GM12878 (cell line): ENCODE results near the gene CILP2. TPM values are rescaled to one million over a fixed set of nuclear protein-coding genes. Genes with fewer than 3 reads are reported as not detected.

Source experiments
- ATAC-seq: fragments of 200-7000 bp; cut with Tn5 transposase; 3 replicates; pipeline ENCODE4 v1.9.1; 2020; ENCODE audit warnings: mild to moderate bottlenecking, moderate library complexity
- BruUV-seq: library from RNA; stranded (reverse); fragments of 400-500 nt; replicated peaks from 2 replicates; lab custom pipeline; 2021; lab: Mats Ljungman, UMichigan
- CTCF ChIA-PET: fragments of 300-600 bp; sonication (Branson Sonifier 250); formaldehyde crosslinking; extraction: SDS; loops from one replicate; lab custom pipeline; 2021; ENCODE audit warnings: inconsistent platforms; lab: Yijun Ruan, JAX
- POLR2A ChIA-PET: fragments of 350-600 bp; formaldehyde crosslinking; extraction: SDS; loops from one replicate; lab custom pipeline; 2021; ENCODE audit warnings: inconsistent platforms; lab: Charles Lee
- RAD21 ChIA-PET: fragments of 300-600 bp; sonication (Branson Sonifier 250); formaldehyde crosslinking; loops from one replicate; lab custom pipeline; 2023; ENCODE audit warnings: antibody characterized with exemption; ENCODE audit not compliant: unreplicated experiment; lab: Charles Lee
- SMC1A ChIA-PET: fragments of 300-600 bp; sonication (Branson Sonifier 250); formaldehyde crosslinking; loops from one replicate; lab custom pipeline; 2023; ENCODE audit not compliant: unreplicated experiment, uncharacterized antibody; lab: Charles Lee
- DNase-seq: peaks from one replicate; pipeline ENCODE4 v3.0.0-alpha.2; 2011; ENCODE audit warnings: low read depth, low spot score
- FAIRE-seq: peaks from 3 replicates; lab custom pipeline; 2011; peaks lifted over from hg19 to GRCh38; lab: Jason Lieb, UNC
- H2AFZ ChIP-seq: 2 replicates; pipeline ENCODE4 v1.6.0; 2011; ENCODE audit warnings: low read depth, low read length, control low read depth; ENCODE audit not compliant: control insufficient read depth
- H3K27ac ChIP-seq: 2 replicates; pipeline ENCODE4 v1.5.1; 2011; ENCODE audit warnings: control low read depth; ENCODE audit not compliant: control insufficient read depth, insufficient read depth
- H3K27me3 ChIP-seq, 2 experiments: replicated peaks in 1 of 2; 2 replicates each; pipeline versions ENCODE4 v1.6.0 to v1.6.1; 2011; ENCODE audit warnings: low read length in 1 of 2; ENCODE audit not compliant: control insufficient read depth in 2 of 2, insufficient read depth in 2 of 2
- H3K36me3 ChIP-seq, 2 experiments: 2 replicates each; pipeline ENCODE4 v1.5.1; 2011; ENCODE audit warnings: low read length in 1 of 2; ENCODE audit not compliant: control insufficient read depth in 2 of 2, insufficient read depth in 2 of 2
- H3K4me1 ChIP-seq: 2 replicates; pipeline ENCODE4 v1.6.1; 2011; ENCODE audit warnings: mild to moderate bottlenecking, low read length, moderate library complexity, mixed read lengths; ENCODE audit not compliant: control insufficient read depth, insufficient read depth
- H3K4me2 ChIP-seq: 2 replicates; pipeline ENCODE4 v1.6.0; 2011; ENCODE audit warnings: control low read depth; ENCODE audit not compliant: control insufficient read depth, insufficient read depth
- H3K4me3 ChIP-seq: fragments of 200-600 bp; sonication (generic); 2 replicates; pipeline ENCODE4 v1.5.1; 2016
- H3K79me2 ChIP-seq: 2 replicates; pipeline ENCODE4 v1.6.0; 2011; ENCODE audit warnings: low read length; ENCODE audit not compliant: control insufficient read depth, insufficient read depth
- H3K9ac ChIP-seq: 2 replicates; pipeline ENCODE4 v1.8.0; 2011; ENCODE audit warnings: low read length, control low read depth, mixed read lengths; ENCODE audit not compliant: control insufficient read depth, insufficient read depth
- H3K9me3 ChIP-seq: replicated peaks from 3 replicates; pipeline ENCODE4 v1.5.1; 2011; ENCODE audit warnings: mild to moderate bottlenecking, low read length; ENCODE audit not compliant: control insufficient read depth, insufficient read depth
- H4K20me1 ChIP-seq: 2 replicates; pipeline ENCODE4 v1.6.0; 2011; ENCODE audit not compliant: control insufficient read depth, insufficient read depth
- NFYB ChIP-seq: IDR thresholded peaks from 2 replicates; pipeline ENCODE4 v1.6.1; 2011; ENCODE audit warnings: low read depth, mild to moderate bottlenecking, low read length, improper control_type of control experiment, moderate library complexity; ENCODE audit not compliant: insufficient read depth
- POLR2A ChIP-seq: IDR thresholded peaks from 2 replicates; pipeline ENCODE4 v1.6.1; 2011; ENCODE audit warnings: low read depth, mild to moderate bottlenecking, low read length
- PRDM15 ChIP-seq: fragments of 450-650 bp; formaldehyde crosslinking; IDR thresholded peaks from 2 replicates; pipeline ENCODE4 v1.4.0; 2020; ENCODE audit warnings: mild to moderate bottlenecking, moderate library complexity
- SRF ChIP-seq, 2 experiments: IDR thresholded peaks; 2 replicates each; pipeline ENCODE4 v1.6.1; 2011; ENCODE audit warnings: low read depth in 2 of 2, low read length in 2 of 2, mild to moderate bottlenecking in 1 of 2, moderate library complexity in 1 of 2
- ZZZ3 ChIP-seq: IDR thresholded peaks from 2 replicates; pipeline ENCODE4 v1.6.1; 2011; ENCODE audit warnings: low read depth; ENCODE audit not compliant: control insufficient read depth, insufficient read length
- whole genome bisulfite sequencing: methylation state at CpG from one replicate; pipeline ENCODE4 v1.1.6; 2016; ENCODE audit warnings: low lambda C conversion rate; ENCODE audit not compliant: insufficient replicate concordance, insufficient coverage; ENCODE audit errors: missing lambda C conversion rate; 5-methylcytosine and 5-hydroxymethylcytosine counted together
- in situ Hi-C: fragments of 300-500 bp; cut with MboI; formaldehyde crosslinking; loops from 9 replicates; pipeline ENCODE4 v1.14.3; 2018; ENCODE audit warnings: mixed read lengths
- intact Hi-C: fragments of 100-400 bp; cut with micrococcal nuclease; formaldehyde crosslinking; loops from one replicate; pipeline ENCODE4 v1.14.2; 2022; ENCODE audit not compliant: unreplicated experiment
- polyA plus RNA-seq, 11 experiments: library from polyadenylated mRNA; depleted of rRNA in 4 of 11; unstranded in 6 of 11; stranded (reverse) in 5 of 11; fragments of >200 nt; fragmentation: Nextera tagmentation in 4 of 11; fragmentation: Illumina TruSeq in 1 of 11; extraction: Ambion mirVana in 4 of 11; extraction: Trizol in 1 of 11; gene quantifications; 1 replicate in 1 of 11; 2 replicates in 10 of 11; pipeline versions ENCODE4 v1.2.1 to v1.2.3, GENCODE V29; 2011 to 2016; ENCODE audit warnings: inconsistent platforms in 2 of 11, missing spikeins in 2 of 11, low read depth in 1 of 11
- total RNA-seq, 4 experiments: library from RNA; depleted of rRNA in 3 of 4; stranded (reverse); fragments of >200 nt in 3 of 4; fragmentation: Illumina TruSeq in 1 of 4; extraction: Trizol in 1 of 4; gene quantifications; 2 replicates each; pipeline versions ENCODE4 v1.2.1 to v1.2.3, GENCODE V29; 2013 to 2021
- TF ChIP-seq, protein P1 (sequence below): fragments of 450-650 bp; conservative IDR thresholded peaks from 2 replicates; pipeline ENCODE4 v1.6.1; 2017; ENCODE audit warnings: mild to moderate bottlenecking, moderate library complexity
- TF ChIP-seq, protein P2 (sequence below): IDR thresholded peaks from 2 replicates; pipeline ENCODE4 v1.6.1; 2011; ENCODE audit warnings: mild to moderate bottlenecking, low read depth, low read length, moderate library complexity; ENCODE audit not compliant: insufficient replicate concordance

CILP2 gene
- total and polyA plus RNA-seq, 10 of the 15 experiments (the other 5 are each of a cell fraction or from before 2014, with no cell fraction given), result 0.05 to 0.08 (median 0.06) TPM; not detected in 6

- SMC1A ChIA-PET, result no interaction called here
Observed at GRCh38 chr19:19529783-19530422, 8.2 kb upstream of the CILP2 start.

DNA sequence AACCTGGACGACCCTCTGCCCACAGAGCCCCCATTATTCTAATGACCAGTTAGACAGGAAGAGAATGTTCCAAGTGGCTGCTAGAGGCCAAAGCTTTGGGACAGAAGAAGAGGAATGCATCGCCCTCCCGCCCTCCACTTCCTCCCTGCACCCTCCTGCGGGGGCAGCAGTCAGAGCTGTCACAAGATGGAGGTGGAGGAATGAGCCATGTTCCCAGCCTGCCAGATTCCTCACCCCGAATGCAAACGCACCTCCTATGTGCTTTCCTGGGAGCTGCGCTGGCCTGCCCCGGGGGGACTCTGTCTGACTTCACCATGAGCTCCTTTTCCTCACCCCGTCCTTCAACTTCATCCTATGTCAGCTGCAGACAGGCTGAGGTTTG, 7.7 kb upstream of the CILP2 start:
- POLR2A ChIA-PET, result interaction anchor here (0.6 to 1.5 kb wide), 3 partner anchors 16 to 90 kb away, joined by 3 to 4 read pairs (median 4); no protein-coding TSS in a partner anchor
- FAIRE-seq, result no peak
- TF ChIP-seq, protein P1, sequence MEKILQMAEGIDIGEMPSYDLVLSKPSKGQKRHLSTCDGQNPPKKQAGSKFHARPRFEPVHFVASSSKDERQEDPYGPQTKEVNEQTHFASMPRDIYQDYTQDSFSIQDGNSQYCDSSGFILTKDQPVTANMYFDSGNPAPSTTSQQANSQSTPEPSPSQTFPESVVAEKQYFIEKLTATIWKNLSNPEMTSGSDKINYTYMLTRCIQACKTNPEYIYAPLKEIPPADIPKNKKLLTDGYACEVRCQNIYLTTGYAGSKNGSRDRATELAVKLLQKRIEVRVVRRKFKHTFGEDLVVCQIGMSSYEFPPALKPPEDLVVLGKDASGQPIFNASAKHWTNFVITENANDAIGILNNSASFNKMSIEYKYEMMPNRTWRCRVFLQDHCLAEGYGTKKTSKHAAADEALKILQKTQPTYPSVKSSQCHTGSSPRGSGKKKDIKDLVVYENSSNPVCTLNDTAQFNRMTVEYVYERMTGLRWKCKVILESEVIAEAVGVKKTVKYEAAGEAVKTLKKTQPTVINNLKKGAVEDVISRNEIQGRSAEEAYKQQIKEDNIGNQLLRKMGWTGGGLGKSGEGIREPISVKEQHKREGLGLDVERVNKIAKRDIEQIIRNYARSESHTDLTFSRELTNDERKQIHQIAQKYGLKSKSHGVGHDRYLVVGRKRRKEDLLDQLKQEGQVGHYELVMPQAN, result no peak
- TF ChIP-seq, protein P2, sequence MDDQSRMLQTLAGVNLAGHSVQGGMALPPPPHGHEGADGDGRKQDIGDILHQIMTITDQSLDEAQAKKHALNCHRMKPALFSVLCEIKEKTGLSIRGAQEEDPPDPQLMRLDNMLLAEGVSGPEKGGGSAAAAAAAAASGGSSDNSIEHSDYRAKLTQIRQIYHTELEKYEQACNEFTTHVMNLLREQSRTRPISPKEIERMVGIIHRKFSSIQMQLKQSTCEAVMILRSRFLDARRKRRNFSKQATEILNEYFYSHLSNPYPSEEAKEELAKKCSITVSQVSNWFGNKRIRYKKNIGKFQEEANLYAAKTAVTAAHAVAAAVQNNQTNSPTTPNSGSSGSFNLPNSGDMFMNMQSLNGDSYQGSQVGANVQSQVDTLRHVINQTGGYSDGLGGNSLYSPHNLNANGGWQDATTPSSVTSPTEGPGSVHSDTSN, result no peak
- no peak for TF ChIP-seq NFYB
- TF ChIP-seq PRDM15 (CRISPR knock-in tag), result no peak
- TF ChIP-seq ZZZ3, result no peak

More at GRCh38 chr19:19529783-19530422, 8.2 kb upstream of the CILP2 start:
- POLR2A ChIA-PET, result interaction anchor here (0.6 to 1.5 kb wide), 4 partner anchors 17 to 90 kb away, joined by 3 to 4 read pairs (median 4); no protein-coding TSS in a partner anchor
- no peak for ATAC-seq
- TF ChIP-seq POLR2A (peak; percentile 56), NFYB (no peak), SRF (IDR thresholded peaks at IDR 0.05; ENCODE audit: low read depth in 2 of 2, low read length in 2 of 2) (no peak)
- intact Hi-C loops (no loop called here), in situ Hi-C loops (loop anchor here (5.0 to 25.0 kb wide), 7 partner anchors 112 to 1507 kb away; partner anchors contain the start of genes GMIP, ZNF66 and ZNF737)
- Histone ChIP-seq H3K27ac (no peak overlapping the region), H3K9ac (no peak overlapping the region), H3K4me1 (peaks cover 19% of the 10 kb centered on the region), H2AFZ (no peak overlapping the region), H3K36me3 (peaks cover 3 to 23% of the 10 kb centered on the region in 2 experiments), H3K79me2 (peaks cover 6% of the 10 kb centered on the region), H3K27me3 (no peaks in the 10 kb centered on the region), H3K4me3 (no peak overlapping the region), H3K4me2 (no peak overlapping the region), H4K20me1 (no peaks in the 10 kb centered on the region), H3K9me3 (no peaks in the 10 kb centered on the region)
- FAIRE-seq, result no peak
- no peak for DNase-seq
- BruUV-seq, result no TSS peak
- CTCF ChIA-PET, result interaction anchor here (0.9 to 3.6 kb wide), 2 partner anchors 114 to 429 kb away, joined by 4 to 38 read pairs; partner anchors contain the start of gene GMIP
- RAD21 ChIA-PET, result interaction anchor here (0.6 to 1.2 kb wide), 4 partner anchors 9 to 217 kb away, joined by 3 to 5 read pairs (median 4); partner anchors contain the start of gene GMIP
- WGBS, result 52% methylated on average over 11 of the region's 11 CpGs

More for the DNA sequence above, 7.7 kb upstream of the CILP2 start:
- Histone ChIP-seq H3K4me3 (no peak overlapping the region), H2AFZ (no peak overlapping the region), H3K4me2 (no peak overlapping the region), H3K27ac (no peak overlapping the region), H3K36me3 (peaks cover 3 to 23% of the 10 kb centered on the region in 2 experiments), H3K9me3 (no peaks in the 10 kb centered on the region), H4K20me1 (no peaks in the 10 kb centered on the region), H3K79me2 (peaks cover under 1% of the 10 kb centered on the region; the same call in 1 of the 2 replicates), H3K9ac (no peak overlapping the region), H3K4me1 (peaks cover 14% of the 10 kb centered on the region), H3K27me3 (no peaks in the 10 kb centered on the region)
- ChIA-PET SMC1A (no interaction called here), CTCF (interaction anchor here (3.6 kb wide), 1 partner anchor 114 kb away, joined by 38 read pairs; the partner anchor contains the start of gene GMIP), RAD21 (interaction anchor here (0.8 to 2.7 kb wide), 2 partner anchors 9 to 114 kb away, joined by 5 to 22 read pairs; partner anchors contain the start of gene GMIP)
- no TSS peak for BruUV-seq
- 88% methylated on average over 8 of the region's 9 CpGs for WGBS
- DNase-seq (no peak), ATAC-seq (no peak)
- intact Hi-C loops (no loop called here), in situ Hi-C loops (loop anchor here (25.0 kb wide), 4 partner anchors 882 to 1507 kb away; partner anchors contain the start of genes ZNF66 and ZNF737)
